ENCODE measurements around the gene HEPHL1.

HEPHL1 gene

DNA sequence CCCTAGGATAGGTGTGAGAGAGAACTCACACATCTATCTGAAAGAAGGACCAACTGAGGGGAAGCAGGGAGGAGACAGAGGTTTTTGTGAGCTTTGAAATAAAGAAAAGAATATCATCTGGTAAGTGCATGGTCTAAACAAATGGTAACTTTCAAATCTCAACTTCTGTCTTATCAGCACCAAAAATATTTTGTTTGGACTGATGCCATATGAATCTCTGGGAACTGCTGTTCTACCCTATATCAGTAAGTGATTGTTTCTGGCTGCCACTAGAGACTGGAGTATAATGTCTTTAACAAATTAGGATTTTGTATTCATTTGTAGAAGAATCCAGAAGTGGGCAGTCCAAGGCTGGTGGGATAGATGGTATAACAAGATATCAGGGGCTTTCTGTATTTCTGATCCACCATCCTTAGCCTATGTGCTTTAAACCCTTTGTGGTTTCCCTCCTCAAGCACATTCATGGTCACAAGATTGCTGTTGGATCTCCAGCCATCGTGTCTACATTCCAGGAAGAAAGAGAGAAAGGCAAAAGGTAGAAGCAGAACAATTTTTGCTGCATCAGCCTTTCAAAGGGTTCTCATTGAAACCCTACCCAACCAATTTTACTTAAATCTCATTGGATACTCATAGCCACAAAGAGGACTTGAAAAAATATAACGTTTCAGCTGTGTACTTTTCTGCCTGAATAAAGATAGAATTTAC lies 4.7 kb downstream of the HEPHL1 start:
- DNase-seq (ENCODE audit: low spot score), result no peak

DNA sequence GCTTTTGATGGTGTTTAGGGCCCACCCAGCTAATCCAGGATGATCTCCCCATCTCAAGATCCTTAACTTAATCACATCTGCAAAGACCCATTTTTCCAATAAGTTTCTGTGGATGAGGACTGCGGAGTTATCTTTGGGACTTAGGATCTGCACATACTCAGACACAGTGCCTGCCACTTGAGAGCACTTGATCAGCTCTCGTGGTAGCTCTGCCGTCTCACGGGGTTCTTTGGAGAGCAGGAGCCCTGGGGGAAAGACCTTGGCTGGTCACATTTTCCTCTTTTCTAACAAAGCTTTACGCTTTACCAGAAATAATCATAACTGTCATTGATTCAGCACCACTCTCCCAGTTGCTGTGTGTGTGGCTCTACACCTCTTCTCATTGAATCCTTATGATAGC lies 6.1 kb downstream of the HEPHL1 start:
- no peak for DNase-seq (ENCODE audit: low spot score)

DNA sequence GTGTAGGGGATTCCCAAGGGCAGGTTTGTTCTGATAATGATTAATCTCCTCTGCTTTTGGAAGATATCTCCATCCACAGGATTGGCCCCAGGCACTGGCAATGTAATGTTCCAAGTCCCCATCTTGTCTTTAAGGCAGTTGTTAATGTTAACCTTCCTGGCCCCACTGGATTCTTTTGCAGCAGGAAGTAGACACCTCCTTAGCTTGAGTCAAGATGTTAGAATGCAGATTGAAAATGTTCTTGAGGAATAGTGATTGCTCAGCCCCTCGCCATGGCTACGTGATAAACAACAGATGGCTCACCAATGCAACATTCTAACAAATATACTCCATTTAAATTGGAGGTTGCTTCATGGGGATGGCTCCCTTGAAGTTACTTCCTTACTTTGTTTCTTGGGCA lies 7.3 kb downstream of the HEPHL1 start:
- DNase-seq (ENCODE audit: low spot score), result no peak

DNA sequence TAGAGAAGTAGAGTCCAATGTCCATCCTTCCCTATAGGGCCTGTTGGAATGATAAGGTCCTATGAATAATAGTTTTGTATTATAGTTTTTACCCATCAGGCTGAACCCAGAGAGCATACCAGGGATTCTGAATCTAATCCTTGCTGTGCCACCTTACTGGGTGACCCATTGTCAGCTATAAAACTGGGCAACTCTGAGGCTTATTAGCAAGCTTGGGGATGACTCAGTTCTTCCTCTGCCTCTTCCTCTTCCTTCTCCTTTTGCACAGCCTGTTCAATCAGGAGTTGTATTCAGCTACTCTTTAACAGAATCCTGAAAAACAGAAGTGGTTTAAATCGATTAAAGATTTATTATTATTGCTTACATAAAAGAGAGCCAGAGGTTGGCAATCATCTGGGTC lies 8.9 kb downstream of the HEPHL1 start:
- no peak for DNase-seq (ENCODE audit: low spot score)

DNA sequence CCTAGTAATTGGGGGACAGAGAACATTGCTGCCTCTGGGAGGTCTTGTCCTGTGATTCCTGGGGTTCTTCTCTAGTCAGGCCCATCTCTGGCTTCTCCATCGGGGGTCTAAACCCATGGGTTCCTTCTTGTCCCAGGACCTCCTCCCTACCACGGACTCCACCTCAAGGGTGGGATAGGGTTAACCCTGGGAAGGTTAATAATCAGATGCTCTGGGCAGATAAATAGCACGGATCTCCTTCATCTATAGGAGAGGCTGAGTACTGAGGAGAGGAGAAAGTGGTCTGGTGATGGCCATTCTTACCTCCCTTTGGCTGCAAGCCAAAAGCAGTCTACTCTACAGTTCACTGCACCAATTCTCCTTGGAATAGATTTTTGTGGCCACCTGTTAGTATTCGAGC lies 10.5 kb downstream of the HEPHL1 start:
- DNase-seq (ENCODE audit: low spot score), result no peak

DNA sequence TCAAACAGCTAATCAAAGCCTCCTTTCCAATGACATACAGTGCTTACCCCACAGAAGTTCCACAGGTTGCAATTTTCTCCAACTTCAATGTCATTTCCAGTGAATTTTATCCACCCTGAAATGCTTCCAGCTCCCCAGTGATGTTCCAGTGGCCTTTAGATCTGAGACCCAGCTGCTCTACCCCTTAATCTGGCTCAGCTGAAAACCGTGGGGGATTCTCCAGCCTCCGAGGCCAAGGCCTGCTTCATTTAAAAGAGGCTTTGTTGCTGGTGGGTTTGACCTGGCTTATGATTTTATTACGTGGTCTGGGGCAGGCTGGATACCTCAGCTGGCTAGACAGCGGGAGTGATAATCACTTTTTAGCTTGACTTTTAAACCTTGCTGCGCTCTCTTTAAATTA lies 10.9 kb downstream of the HEPHL1 start:
- no peak for DNase-seq (ENCODE audit: low spot score)

DNA sequence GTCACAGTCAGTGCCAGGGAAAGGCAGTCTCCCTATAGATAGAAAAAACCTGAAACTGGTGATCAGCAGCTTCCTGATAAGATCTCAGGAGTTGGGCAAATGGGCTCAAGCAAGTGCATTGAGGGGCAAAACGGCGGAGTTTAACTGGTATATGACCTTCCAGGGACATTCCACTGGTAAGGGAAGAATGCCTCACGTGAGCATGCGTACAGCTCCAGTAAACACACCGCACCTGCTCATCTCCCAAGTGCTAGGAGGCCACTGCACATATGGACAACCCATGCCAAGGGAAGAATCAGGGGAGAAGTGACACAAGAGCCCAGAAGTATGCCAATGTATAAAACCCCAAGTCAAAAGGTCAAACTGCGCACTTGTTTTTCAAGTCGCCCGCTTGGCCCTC lies 11.6 kb downstream of the HEPHL1 start:
- no peak for DNase-seq (ENCODE audit: low spot score)

DNA sequence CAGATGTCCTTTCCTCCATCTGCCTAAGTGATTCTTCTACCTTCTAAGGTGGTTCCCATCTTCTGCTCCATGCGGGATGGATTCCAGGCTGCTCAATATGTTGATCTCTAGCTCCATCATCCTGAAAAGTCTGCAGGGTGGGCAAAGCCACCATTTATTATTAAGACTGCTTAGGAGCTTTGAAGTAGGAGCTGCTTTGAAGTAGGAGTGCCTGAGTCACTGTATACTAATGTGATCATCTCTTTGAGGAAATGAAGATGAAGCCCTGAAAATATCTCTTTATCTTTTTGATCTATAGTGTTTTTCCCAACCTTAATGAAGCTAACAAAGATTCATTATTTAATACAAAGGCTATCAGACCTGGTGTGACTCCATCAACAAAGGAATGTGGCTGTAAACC lies 13.1 kb downstream of the HEPHL1 start:
- no peak for DNase-seq (ENCODE audit: low spot score)

DNA sequence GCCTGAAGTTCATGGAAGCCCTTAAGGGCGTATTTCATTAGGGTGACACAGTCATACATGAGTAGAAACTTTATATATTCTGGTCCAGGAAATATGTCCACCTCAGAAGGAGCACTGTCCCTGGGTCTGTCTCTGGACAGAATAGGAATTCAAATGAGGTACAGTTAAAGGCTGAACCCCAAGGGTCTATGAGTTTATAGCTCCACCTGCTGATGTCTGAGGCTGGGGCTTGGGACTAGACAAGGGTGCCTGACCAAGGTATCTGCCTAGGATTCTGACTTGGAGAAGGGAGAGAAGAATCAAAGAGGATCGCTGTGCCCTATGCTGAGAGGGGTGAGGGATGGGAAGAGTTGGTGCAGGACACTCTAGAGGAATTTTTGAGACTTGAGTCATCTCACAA lies 14.9 kb downstream of the HEPHL1 start:
- no peak for DNase-seq (ENCODE audit: low spot score)

DNA sequence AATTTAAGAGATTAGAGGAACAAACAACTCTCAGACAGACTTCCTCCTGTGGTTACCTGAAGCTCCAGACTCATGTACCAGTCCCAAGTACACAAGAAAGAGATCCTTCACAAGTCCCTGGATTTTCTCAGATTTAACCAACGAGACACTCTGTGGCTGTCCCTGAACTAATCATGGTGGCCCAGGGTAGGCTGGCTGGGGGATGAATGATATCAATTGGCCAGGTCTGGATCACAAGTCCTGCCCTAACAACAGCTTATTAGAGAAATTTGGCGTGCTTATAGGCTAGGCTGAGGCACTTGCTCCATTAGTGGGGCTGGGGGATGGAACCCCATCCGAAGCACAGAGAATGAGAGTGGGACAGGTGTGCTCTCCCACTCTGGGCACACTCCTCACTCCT lies 22.1 kb downstream of the HEPHL1 start:
- DNase-seq (ENCODE audit: low spot score), result no peak

DNA sequence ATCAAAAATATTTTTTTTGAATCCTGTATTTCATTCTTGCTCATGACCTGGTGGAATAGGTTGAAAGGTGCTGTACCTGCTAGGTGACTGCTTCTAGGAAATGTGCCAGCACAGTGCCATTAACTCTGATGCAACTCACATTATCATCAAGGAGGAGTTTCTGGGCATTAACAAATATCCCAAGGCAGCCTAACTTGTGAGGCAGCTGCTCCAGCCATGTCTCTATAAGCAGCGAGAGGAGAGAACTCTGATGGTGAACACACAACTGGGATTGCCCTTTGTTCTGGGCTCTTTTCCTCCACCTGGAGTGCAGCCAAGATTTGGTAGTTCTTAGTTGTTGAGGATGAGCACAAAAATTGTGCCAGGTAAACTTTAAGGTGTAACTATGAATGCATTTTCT lies 25.6 kb downstream of the HEPHL1 start:
- no peak for DNase-seq (ENCODE audit: low spot score)

DNA sequence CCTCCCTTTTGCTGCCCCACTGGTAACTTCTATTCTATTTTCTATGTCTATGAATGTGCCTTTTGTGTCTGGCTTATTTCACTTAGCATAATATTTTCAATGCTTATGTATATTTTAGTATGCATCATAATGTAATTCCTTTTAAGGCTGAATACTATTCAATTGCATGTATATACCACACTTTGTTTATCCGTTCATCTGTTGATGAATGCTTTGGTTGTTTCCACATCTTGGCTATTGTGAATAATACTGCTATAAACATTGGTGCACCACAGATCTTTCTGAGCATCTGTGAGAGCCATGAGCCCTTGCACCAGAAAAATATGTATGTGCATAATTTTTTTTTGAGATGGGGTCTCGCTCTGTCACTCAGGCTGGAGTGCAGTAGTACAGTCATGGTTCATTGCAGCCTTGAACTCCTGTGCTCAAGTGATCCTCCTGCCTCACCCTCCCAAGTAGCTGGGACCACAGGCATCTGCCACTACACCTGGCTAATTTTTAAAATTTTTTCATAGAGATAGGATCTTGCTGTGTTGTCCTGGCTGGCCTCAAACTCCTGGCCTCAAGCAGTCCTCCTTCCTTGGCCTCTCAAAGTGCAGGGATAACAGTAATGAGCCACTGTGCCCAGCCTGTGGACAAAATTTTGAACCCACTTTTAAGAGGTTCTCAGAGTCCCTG lies 27.0 kb downstream of the HEPHL1 start:
- DNase-seq (ENCODE audit: low spot score), result no peak

DNA sequence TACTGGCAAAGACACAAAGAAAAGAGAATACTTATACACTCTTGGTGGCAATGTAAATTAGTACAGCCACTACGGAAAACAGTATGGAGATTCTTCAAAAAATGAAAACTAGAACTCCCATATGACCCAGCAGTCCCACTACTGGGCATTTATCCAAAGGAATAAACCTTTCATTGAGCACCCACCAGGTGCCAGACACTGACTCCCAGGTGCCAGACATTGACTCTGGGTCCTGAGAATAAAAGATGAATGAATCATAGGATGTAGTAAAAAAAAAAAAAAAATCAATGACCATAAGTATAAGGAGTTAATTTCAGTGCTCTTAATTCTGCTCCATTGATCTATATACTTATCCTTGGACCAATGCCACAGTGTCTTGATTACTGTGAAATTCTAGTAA lies 28.2 kb downstream of the HEPHL1 start:
- DNase-seq (ENCODE audit: low spot score), result no peak

DNA sequence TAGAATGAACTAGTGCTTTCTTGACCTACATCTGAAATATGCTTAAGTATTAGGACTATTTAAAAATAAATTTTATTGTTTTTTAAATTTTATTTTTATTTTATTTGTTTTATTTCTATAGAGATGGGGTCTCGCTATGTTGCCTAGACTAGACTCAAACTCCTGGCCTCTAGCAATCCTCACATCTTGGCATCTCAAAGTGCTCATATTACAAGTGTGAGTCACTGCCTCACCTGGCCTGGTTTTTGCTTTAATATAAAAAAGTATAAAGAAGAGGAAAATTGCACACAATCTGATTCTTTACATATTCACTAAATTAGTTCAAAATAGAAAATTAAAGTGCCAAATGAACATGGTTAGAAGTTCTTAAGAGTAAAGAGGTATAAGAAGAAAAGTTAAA lies 37.5 kb downstream of the HEPHL1 start:
- DNase-seq (ENCODE audit: low spot score), result no peak

DNA sequence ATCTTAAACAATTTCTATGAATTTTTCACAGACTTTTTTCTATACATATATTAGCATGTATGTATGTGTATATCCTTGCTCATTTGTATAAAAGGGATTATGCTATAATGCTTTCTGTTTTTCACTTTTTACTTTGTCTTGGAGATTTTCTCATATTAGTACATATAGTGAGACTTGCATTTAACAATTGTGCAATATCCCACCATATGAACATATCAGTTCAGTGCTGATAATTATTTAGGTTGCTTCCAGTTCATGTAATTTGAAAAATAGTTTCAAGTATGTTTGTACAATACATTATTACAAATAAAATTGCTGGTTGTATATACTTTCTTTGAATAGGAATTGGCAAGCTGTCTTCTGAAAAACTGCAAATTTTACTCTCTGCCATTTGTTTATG lies 37.9 kb downstream of the HEPHL1 start:
- no peak for DNase-seq (ENCODE audit: low spot score)

DNA sequence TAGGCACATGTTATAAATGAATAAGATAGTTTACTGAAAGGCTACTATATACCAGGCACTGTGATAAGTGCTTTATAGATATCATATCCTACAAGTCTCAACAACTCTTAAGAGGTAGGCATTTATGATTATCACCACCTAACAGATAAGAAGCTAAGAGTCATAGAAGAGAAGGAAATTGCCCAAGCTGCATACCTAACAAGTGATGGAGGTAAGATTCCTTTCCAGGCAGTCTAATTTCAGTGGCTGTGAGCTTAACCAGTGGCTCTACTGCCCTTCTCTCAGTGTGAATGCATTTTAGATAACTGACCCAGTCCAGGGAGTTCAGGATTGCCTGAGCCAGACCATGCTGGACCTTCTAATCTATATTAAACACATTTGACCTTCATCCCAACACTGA lies 39.2 kb downstream of the HEPHL1 start:
- DNase-seq (ENCODE audit: low spot score), result no peak

DNA sequence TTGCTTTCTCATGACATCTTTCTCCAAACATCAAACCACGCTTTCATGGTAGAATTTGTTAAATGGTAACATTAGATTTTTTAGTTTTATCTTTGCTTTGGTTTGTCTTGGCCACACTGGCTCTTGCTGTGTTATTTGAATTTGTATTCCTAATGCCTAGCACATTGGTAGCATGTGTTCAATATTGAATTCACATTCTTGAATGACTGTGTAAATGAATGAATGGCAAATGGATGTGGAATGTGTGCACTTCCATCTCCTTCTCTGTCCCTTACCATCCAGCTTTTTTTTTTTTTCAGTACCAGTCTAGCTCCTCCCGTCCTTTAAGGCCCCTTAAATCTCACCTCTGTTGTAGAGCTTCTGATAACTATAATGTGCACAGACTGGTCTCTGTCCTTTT lies 41.2 kb downstream of the HEPHL1 start:
- DNase-seq (ENCODE audit: low spot score), result no peak

DNA sequence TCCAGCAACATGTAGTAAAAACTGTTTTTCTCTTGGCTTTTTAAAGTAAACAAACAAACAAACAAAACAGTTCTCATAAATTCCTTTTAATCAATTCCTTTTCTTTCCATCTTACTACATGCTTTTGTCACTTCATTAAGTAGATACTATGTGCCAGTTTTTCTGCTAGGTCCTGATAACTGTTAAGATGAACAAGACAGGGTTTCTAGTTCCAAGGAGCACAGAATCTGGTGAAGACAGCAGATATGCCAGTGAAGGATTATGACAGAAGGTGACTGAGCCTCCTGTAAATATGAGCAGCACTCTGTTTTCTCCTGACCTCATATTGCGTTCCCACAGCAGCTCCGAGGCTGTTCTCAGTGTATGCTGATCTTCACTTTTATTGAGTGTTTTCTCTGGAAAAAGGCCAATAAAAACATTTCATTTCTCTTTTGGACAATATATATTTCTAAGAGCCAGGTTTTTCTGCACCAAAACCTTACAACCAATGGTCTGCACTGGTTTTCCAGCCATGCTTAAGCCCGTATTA lies 45.8 kb downstream of the HEPHL1 start:
- DNase-seq (ENCODE audit: low spot score), result no peak

DNA sequence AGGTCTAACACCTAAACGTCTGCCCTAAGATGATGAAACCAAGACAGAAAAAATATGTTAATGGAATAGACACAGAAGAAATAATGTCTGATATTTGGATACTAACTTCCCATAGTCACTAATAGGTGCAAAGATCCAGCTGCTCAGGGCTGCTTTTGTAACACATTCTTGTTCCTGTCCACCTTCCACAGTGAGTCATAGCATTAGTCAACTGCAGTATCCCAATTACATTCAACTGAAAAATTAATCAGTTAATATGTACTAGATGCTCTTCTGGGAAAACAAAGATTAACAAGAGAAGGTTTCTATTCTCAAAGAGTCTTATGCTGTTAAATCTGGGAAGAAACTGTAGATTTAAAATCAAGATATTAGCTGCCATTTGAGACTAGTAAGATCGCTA lies 47.6 kb downstream of the HEPHL1 start:
- DNase-seq (ENCODE audit: low spot score), result no peak

DNA sequence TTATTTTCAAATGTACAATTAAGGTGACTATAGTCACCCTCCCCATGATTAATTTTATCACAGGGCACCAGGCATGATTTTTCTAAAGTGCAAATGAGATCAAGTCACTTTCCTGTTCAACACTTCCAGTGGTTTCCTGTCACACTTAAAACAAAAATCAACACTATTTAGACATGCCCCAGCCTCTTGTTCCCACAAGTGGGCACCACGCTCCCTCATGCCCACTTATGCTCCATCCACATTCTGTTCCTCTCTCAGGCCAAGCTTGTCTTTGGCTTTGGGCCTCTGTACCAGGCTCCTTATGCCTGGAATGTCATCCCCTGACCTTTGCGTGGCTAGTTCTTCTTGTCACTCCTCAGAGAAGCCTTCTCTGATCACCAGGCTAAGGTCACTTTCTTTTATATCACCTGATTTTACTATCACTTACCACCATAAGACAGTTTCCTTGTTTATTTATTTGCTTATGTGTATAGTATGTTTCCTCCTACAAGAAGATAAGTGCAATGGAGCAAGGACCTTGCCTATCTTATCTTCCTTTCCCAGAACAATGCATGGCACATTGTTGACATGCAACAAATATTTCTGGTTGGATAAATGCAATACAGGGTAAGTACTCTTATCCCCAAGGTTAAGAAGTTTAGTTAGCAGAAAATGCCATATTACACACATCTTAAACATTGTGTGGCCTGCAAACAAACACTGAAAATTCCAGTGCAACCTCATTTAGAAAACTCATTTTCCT lies 56.6 kb downstream of the HEPHL1 start:
- DNase-seq (ENCODE audit: low spot score), result no peak

DNA sequence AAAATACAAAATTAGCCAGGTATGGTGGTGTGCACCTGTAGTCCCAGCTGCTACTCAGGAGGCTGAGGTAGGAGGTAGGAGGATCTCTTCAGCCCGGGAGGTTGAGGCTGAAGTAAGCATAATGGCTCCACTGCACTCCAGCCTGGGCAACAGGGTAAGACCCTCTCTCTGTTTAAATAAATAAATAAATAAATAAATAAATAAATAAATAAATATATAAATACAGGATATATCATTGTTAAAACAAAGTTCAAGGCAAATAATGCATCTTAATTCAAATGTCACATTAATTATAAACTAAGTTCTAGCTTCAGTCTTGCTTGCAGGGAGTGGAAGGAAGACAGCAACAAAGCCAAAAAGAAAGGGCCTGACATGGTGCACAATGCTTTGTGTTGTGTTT lies 63.0 kb downstream of the HEPHL1 start:
- no peak for DNase-seq (ENCODE audit: low spot score)

DNA sequence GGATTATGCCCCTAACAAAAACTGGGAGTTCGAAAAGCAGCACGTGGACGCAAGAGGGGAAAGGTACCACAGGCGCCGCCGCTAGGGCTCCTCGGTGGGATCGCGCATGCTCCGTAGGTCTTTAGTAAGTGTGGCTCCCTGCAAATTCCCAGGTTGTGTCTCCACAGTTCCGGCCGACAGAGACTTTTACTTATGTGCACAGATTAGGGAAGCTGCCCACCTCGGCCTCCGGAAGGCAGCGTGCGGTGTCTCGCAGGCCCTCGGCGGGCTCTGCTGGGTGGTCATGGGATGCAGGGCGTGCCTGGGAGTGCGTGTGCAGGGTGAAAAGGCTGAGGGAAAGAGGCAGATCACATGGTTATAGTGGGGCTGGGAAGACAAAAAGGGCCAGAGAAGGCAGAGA lies 67.8 kb downstream of the HEPHL1 start:
- DNase-seq (ENCODE audit: low spot score), result no peak

DNA sequence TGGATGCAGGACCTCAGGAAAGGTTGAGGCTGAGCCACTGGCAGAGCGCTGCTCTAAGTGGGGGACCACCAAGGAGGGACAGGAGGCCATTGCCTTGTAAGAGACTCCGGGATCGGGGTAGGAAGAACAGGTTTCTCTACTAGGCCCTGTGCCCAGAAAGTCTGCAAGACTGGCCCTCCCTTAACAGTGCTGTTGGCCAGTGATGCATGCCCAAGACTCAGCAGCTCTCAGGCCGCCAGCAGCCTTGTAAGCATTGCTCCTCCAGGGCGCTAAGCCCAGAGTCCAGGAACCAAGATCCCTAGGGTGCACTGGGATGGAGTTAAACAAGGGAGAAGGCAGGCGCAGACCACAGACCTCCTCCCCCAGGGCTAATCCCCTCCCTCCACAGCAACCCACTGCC lies 68.2 kb downstream of the HEPHL1 start:
- DNase-seq (ENCODE audit: low spot score), result no peak
